ENCODE data around the gene OR12D1. TPM values are rescaled to one million over a fixed set of nuclear protein-coding genes. Genes with fewer than 3 reads are reported as not detected.
"Not testable (repeated sequence)": the region's sequence is repeated elsewhere in the genome, so short reads cannot be mapped to it uniquely, and the experiment has no call there.

The OR12D1 gene
- total RNA-seq, 6 donors from 2014 or later: not detected

- Histone ChIP-seq H3K9me3 (no peaks in the 10 kb centered on the region), H3K27me3 (no peaks in the 10 kb centered on the region), H3K27ac (no peak overlapping the region), H3K4me1 (no peaks in the 10 kb centered on the region), H3K36me3 (no peaks in the 10 kb centered on the region), H3K4me3 (no peak overlapping the region)
- no peak for ATAC-seq (ENCODE audit: low FRiP score in 2 of 2)
- no peak for DNase-seq
- TF ChIP-seq, protein P1, sequence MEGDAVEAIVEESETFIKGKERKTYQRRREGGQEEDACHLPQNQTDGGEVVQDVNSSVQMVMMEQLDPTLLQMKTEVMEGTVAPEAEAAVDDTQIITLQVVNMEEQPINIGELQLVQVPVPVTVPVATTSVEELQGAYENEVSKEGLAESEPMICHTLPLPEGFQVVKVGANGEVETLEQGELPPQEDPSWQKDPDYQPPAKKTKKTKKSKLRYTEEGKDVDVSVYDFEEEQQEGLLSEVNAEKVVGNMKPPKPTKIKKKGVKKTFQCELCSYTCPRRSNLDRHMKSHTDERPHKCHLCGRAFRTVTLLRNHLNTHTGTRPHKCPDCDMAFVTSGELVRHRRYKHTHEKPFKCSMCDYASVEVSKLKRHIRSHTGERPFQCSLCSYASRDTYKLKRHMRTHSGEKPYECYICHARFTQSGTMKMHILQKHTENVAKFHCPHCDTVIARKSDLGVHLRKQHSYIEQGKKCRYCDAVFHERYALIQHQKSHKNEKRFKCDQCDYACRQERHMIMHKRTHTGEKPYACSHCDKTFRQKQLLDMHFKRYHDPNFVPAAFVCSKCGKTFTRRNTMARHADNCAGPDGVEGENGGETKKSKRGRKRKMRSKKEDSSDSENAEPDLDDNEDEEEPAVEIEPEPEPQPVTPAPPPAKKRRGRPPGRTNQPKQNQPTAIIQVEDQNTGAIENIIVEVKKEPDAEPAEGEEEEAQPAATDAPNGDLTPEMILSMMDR (IDR thresholded peaks at IDR 0.05): no peak
- TF ChIP-seq EP300 (IDR thresholded peaks at IDR 0.05) (no peak), POLR2AphosphoS5 (IDR thresholded peaks at IDR 0.05) (no peak), POLR2A (IDR thresholded peaks at IDR 0.05) (no peak)
- 72 to 74% methylated on average over 1 of the region's 1 CpG for WGBS, 2 donors
Measured at GRCh38 chr6:29442719-29443118, 28.0 kb downstream of the OR12D1 start.

DNA sequence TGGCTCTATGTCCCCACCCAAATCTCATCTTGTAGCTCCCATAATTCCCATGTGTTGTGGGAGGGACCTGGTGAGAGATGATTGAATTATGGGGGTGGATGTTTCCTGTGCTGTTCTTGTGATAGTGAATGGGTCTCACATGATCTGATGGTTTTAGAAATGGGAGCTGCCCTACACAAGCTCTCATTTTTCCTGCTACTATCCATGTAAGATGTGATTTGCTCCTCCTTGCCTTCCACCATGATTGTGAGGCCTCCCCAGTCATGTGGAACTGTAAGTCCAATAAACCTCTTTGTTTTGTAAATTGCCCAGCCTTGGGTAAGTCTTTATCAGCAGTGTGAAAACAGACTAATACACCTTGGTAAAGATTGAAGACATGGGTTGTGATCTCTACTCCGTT lies 29.3 kb downstream of the OR12D1 start:
- not testable (repeated sequence) for H3K27ac ChIP-seq, DNase-seq
- 82 to 91% methylated on average over 1 of the region's 1 CpG for WGBS, 2 donors

DNA sequence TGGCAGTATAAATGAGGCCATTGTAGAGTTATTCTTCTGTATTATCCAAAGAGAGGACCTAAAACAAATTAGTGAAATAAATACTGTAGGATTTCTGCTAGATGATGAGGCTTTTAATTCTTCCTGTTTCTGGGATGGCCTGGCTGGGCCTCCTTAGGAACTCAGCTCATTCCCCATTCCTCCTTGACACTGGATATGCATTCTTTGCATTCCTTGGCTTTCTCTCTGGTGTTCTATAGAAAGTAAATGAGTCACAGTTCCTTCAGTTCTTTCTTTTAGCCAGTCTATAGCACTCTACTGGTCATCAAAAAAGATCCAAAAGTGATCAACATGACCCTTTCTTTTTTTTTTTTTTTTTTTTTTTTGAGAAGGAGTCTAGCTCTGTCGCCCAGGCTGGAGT lies 32.9 kb downstream of the OR12D1 start:
- DNase-seq (no peak), ATAC-seq (ENCODE audit: low FRiP score in 2 of 2) (no peak)
- Histone ChIP-seq H3K36me3 (no peaks in the 10 kb centered on the region), H3K4me3 (no peak overlapping the region), H3K27me3 (no peaks in the 10 kb centered on the region), H3K27ac (no peak overlapping the region), H3K4me1 (no peaks in the 10 kb centered on the region), H3K9me3 (no peaks in the 10 kb centered on the region)
- WGBS, 2 donors: 95 to 100% methylated on average over 1 of the region's 1 CpG
- TF ChIP-seq, protein P1 (IDR thresholded peaks at IDR 0.05): no peak
- TF ChIP-seq EP300 (IDR thresholded peaks at IDR 0.05) (no peak), POLR2AphosphoS5 (IDR thresholded peaks at IDR 0.05) (no peak), POLR2A (IDR thresholded peaks at IDR 0.05) (no peak)

More for the DNA sequence above, 29.3 kb downstream of the OR12D1 start:
- not testable (repeated sequence) for H3K36me3 ChIP-seq; ATAC-seq (ENCODE audit: low FRiP score in 2 of 2); H3K27me3 ChIP-seq; H3K4me1 ChIP-seq; H3K4me3 ChIP-seq; H3K9me3 ChIP-seq

- DNase-seq: no peak
- no peaks in the 10 kb centered on the region for H3K36me3 ChIP-seq
- no peaks in the 10 kb centered on the region for H3K9me3 ChIP-seq
- H3K4me1 ChIP-seq: no peaks in the 10 kb centered on the region
- H3K27ac ChIP-seq: no peak overlapping the region
- H3K4me3 ChIP-seq: no peak overlapping the region
- TF ChIP-seq POLR2AphosphoS5 (IDR thresholded peaks at IDR 0.05) (no peak), POLR2A (IDR thresholded peaks at IDR 0.05) (no peak), EP300 (IDR thresholded peaks at IDR 0.05) (no peak)
- TF ChIP-seq, protein P1 (IDR thresholded peaks at IDR 0.05): no peak
- 66 to 84% methylated on average over 3 of the region's 3 CpGs for WGBS, 2 donors
- no peak for ATAC-seq (ENCODE audit: low FRiP score in 2 of 2)
- no peaks in the 10 kb centered on the region for H3K27me3 ChIP-seq
Measured at GRCh38 chr6:29451471-29452193, 36.9 kb downstream of the OR12D1 start.

GRCh38 chr6:29456971-29457370 lies 42.2 kb downstream of the OR12D1 start, which contains the start of the genes OR11A1 and OR2H1:
Gene OR11A1 (minus strand): TSS chr6:29457071. CDS start chr6:29427641, 29,430 bp downstream.
Gene OR2H1 (plus strand): TSS chr6:29457155. CDS start chr6:29461770, 4,615 bp downstream.
- no peaks in the 10 kb centered on the region for H3K9me3 ChIP-seq
- no peak for ATAC-seq (ENCODE audit: low FRiP score in 2 of 2)

More at GRCh38 chr6:29456971-29457370, 42.2 kb downstream of the OR12D1 start, which contains the start of the genes OR11A1 and OR2H1:
- 65 to 74% methylated on average over 2 of the region's 2 CpGs for WGBS, 2 donors
- no peaks in the 10 kb centered on the region for H3K36me3 ChIP-seq
- H3K4me3 ChIP-seq: no peak within 1 kb of the TSS
- H3K27ac ChIP-seq: no peak within 1 kb of the TSS
- no peaks in the 10 kb centered on the region for H3K27me3 ChIP-seq
- no peak for TF ChIP-seq EP300 (IDR thresholded peaks at IDR 0.05)
- TF ChIP-seq, protein P1 (IDR thresholded peaks at IDR 0.05): no peak
- DNase-seq: no peak
- no peaks in the 10 kb centered on the region for H3K4me1 ChIP-seq

All from upper lobe of left lung (tissue), 6 donors.